CD14-positive monocyte (primary cell): ENCODE data around the gene CCNK. TPM values are rescaled to one million over a fixed set of nuclear protein-coding genes. Genes with fewer than 3 reads are reported as not detected.

ENCODE experiments used
- DNase-seq, 3 donors: peaks; one replicate each; pipeline ENCODE4 v3.0.0-alpha.2; 2011 to 2022
- H2AFZ ChIP-seq: 2 replicates; pipeline ENCODE4 v1.6.0; 2012; ENCODE audit warnings: mild to moderate bottlenecking, low read depth, low read length, inconsistent platforms; ENCODE audit not compliant: insufficient read depth, poor library complexity, severe bottlenecking
- H3K27ac ChIP-seq, 2 donors: 1 replicate in 1 of 2; 2 replicates in 1 of 2; pipeline ENCODE4 v1.5.1; 2012 to 2013; ENCODE audit warnings: low read length in 2 of 2, control low read depth in 1 of 2, inconsistent platforms in 1 of 2, low read depth in 1 of 2, mild to moderate bottlenecking in 1 of 2
- H3K27me3 ChIP-seq, 2 donors: one replicate each; pipeline versions ENCODE4 v1.6.0 to v1.6.1; 2011 to 2013; ENCODE audit warnings: low read length in 2 of 2; ENCODE audit not compliant: control insufficient read depth in 2 of 2, insufficient read depth in 2 of 2
- H3K36me3 ChIP-seq, 2 donors: replicated peaks in 1 of 2; 1 replicate in 1 of 2; 2 replicates in 1 of 2; pipeline versions ENCODE4 v1.5.1 to v1.6.1; 2012 to 2013; ENCODE audit warnings: low read length in 2 of 2, control low read depth in 1 of 2, inconsistent platforms in 1 of 2, mild to moderate bottlenecking in 1 of 2; ENCODE audit not compliant: insufficient read depth in 2 of 2, control insufficient read depth in 1 of 2
- H3K4me1 ChIP-seq, 2 donors: 1 replicate in 1 of 2; 2 replicates in 1 of 2; pipeline versions ENCODE4 v1.5.1 to v1.6.1; 2012 to 2013; ENCODE audit warnings: low read length in 2 of 2, control low read depth in 1 of 2, inconsistent platforms in 1 of 2, mild to moderate bottlenecking in 1 of 2, moderate library complexity in 1 of 2; ENCODE audit not compliant: insufficient read depth in 2 of 2, control insufficient read depth in 1 of 2
- H3K4me2 ChIP-seq: replicated peaks from 2 replicates; pipeline ENCODE3; 2012; ENCODE audit warnings: low read length, moderate library complexity, mild to moderate bottlenecking; ENCODE audit not compliant: poor library complexity, severe bottlenecking; ENCODE audit errors: extremely low read depth
- H3K4me3 ChIP-seq, 3 experiments: fragments of 200-600 bp in 1 of 3; sonication (generic) in 1 of 3; replicated peaks in 1 of 3; 1 replicate in 2 of 3; 2 replicates in 1 of 3; pipeline ENCODE4 v1.5.1; 2011 to 2013; ENCODE audit warnings: low read length in 3 of 3, mild to moderate bottlenecking in 3 of 3, control low read depth in 2 of 3, low read depth in 2 of 3, inconsistent platforms in 1 of 3, moderate library complexity in 1 of 3
- H3K79me2 ChIP-seq: 2 replicates; pipeline ENCODE4 v1.6.0; 2012; ENCODE audit warnings: mild to moderate bottlenecking, control low read depth, inconsistent platforms, low read length, moderate library complexity; ENCODE audit not compliant: insufficient read depth
- H3K9ac ChIP-seq: 2 replicates; pipeline ENCODE4 v1.6.0; 2017; ENCODE audit warnings: low read length, mild to moderate bottlenecking; ENCODE audit not compliant: insufficient read depth, poor library complexity, severe bottlenecking
- H3K9me3 ChIP-seq, 2 donors: replicated peaks in 1 of 2; 1 replicate in 1 of 2; 2 replicates in 1 of 2; pipeline versions ENCODE4 v1.5.1 to v1.6.1; 2012 to 2013; ENCODE audit warnings: low read length in 2 of 2, control low read depth in 1 of 2; ENCODE audit not compliant: control insufficient read depth in 1 of 2, insufficient read depth in 1 of 2
- H4K20me1 ChIP-seq: 2 replicates; pipeline ENCODE4 v1.6.0; 2012; ENCODE audit warnings: mild to moderate bottlenecking, low read length, control low read depth, moderate library complexity; ENCODE audit not compliant: insufficient read depth
- H3K27ac Mint-ChIP-seq, 7 donors: one replicate each; pipeline ENCODE4 v1.8.0; 2020; ENCODE audit warnings: mild to moderate bottlenecking in 7 of 7, mixed read lengths in 7 of 7, moderate library complexity in 6 of 7, inconsistent platforms in 2 of 7
- H3K27me3 Mint-ChIP-seq, 3 donors: one replicate each; pipeline ENCODE4 v1.8.0; 2021 to 2022; ENCODE audit warnings: low read depth in 3 of 3, mild to moderate bottlenecking in 3 of 3, mixed read lengths in 3 of 3, moderate library complexity in 3 of 3, inconsistent platforms in 1 of 3
- H3K36me3 Mint-ChIP-seq, 2 donors: one replicate each; pipeline ENCODE4 v1.8.0; 2020; ENCODE audit warnings: mixed read lengths in 2 of 2, inconsistent platforms in 1 of 2, mild to moderate bottlenecking in 1 of 2
- H3K4me1 Mint-ChIP-seq: one replicate; pipeline ENCODE4 v1.8.0; 2020; ENCODE audit warnings: mild to moderate bottlenecking, mixed read lengths
- H3K4me3 Mint-ChIP-seq, 2 donors: one replicate each; pipeline ENCODE4 v1.8.0; 2020; ENCODE audit warnings: mild to moderate bottlenecking in 2 of 2, mixed read lengths in 2 of 2, moderate library complexity in 1 of 2
- H3K9me3 Mint-ChIP-seq, 7 donors: one replicate each; pipeline ENCODE4 v1.8.0; 2020 to 2022; ENCODE audit warnings: mixed read lengths in 7 of 7, mild to moderate bottlenecking in 6 of 7, moderate library complexity in 6 of 7, inconsistent platforms in 2 of 7
- CTCF ChIP-seq: fragments of 200-600 bp; IDR thresholded peaks from one replicate; pipeline ENCODE4 v1.8.0; 2022; ENCODE audit warnings: antibody characterized with exemption, mild to moderate bottlenecking
- whole genome bisulfite sequencing: methylation state at CpG from one replicate; pipeline ENCODE4 v1.1.5; 2013; ENCODE audit warnings: missing lambda C conversion rate; ENCODE audit not compliant: insufficient coverage; 5-methylcytosine and 5-hydroxymethylcytosine counted together
- intact Hi-C, 2 donors: fragments of 100-400 bp; cut with micrococcal nuclease; formaldehyde crosslinking; loops; one replicate each; pipeline versions ENCODE4 v1.15.0 to v1.15.1; 2023
- polyA plus RNA-seq, 3 donors: library from polyadenylated mRNA; depleted of rRNA in 1 of 3; unstranded in 2 of 3; stranded (reverse) in 1 of 3; fragments of 300-500 nt in 2 of 3; fragments of >200 nt in 1 of 3; fragmentation: Illumina TruSeq in 2 of 3; gene quantifications; 1 replicate in 2 of 3; 2 replicates in 1 of 3; pipeline ENCODE4 v1.2.3, GENCODE V29; 2012 to 2021

Gene CCNK
- polyA plus RNA-seq, 3 donors, result 7.7 to 21.5 (median 14.7) TPM

DNA sequence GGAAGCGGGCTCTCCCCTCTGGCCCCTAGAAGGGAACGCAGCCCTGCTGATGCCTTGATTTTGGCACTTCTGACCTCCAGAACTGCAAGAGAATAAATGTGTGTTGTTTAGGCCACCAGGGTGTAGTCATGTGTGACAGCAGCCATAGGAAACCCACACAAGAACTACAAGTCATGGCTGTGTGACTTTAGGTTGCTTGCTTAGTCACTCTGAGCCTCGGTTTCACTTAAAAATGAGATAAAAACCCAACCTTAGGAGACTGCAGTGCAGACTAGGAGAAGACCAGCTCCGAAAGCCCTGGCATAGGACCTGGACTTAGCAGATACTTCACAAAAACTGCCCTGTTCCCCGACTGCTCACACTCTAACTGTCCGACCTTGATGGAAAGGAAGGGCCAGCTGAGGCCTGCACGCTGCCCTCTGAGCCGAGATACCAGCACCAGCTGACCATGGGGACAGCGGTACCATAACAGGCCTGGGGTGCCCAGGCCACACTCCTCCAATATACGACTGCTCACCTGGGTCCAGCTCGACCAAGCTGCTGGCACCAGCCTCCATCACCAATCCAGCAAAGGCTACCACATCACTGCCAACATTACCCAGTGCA lies 69.3 kb downstream of the CCNK start:
- no peaks in the 10 kb centered on the region for H3K9me3 ChIP-seq
- H3K79me2 ChIP-seq, result no peaks in the 10 kb centered on the region
- no peaks in the 10 kb centered on the region for H3K27me3 ChIP-seq
- H2AFZ ChIP-seq, result no peak overlapping the region
- Mint-ChIP-seq H3K4me1 (no peaks in the 10 kb centered on the region), H3K4me3 (no peak overlapping the region), H3K27ac (no peak overlapping the region), H3K27me3 (peaks cover 2 to 3% (median 3%) of the 10 kb centered on the region in 3 donors), H3K36me3 (no peaks in the 10 kb centered on the region), H3K9me3 (peaks cover 0 to 2% (median 0%) of the 10 kb centered on the region in 7 donors)
- no peak overlapping the region for H3K4me3 ChIP-seq
- H3K27ac ChIP-seq, result no peak overlapping the region
- DNase-seq, result no peak
- H3K4me2 ChIP-seq, result no peak overlapping the region
- H4K20me1 ChIP-seq, result no peaks in the 10 kb centered on the region
- WGBS, result 93% methylated on average over 9 of the region's 11 CpGs
- H3K4me1 ChIP-seq, result no peaks in the 10 kb centered on the region
- intact Hi-C loops, result no loop called here
- no peak overlapping the region for H3K9ac ChIP-seq
- no peak for TF ChIP-seq CTCF
- H3K36me3 ChIP-seq, result no peaks in the 10 kb centered on the region

GRCh38 chr14:99551034-99551922 lies 70.1 kb downstream of the CCNK start:
- Histone ChIP-seq H3K27ac (no peak overlapping the region), H3K4me2 (no peak overlapping the region), H2AFZ (no peak overlapping the region), H3K9ac (no peak overlapping the region), H3K79me2 (no peaks in the 10 kb centered on the region), H3K27me3 (no peaks in the 10 kb centered on the region), H3K36me3 (no peaks in the 10 kb centered on the region), H3K4me1 (no peaks in the 10 kb centered on the region), H3K9me3 (no peaks in the 10 kb centered on the region), H3K4me3 (no peak overlapping the region), H4K20me1 (no peaks in the 10 kb centered on the region)
- Mint-ChIP-seq H3K4me1 (no peaks in the 10 kb centered on the region), H3K36me3 (no peaks in the 10 kb centered on the region), H3K27ac (peak overlapping the region in 1 of 7 donors; percentile 23), H3K27me3 (peaks cover 2 to 3% (median 3%) of the 10 kb centered on the region in 3 donors), H3K9me3 (peaks cover 0 to 2% (median 0%) of the 10 kb centered on the region in 7 donors), H3K4me3 (no peak overlapping the region)
- TF ChIP-seq CTCF, result no peak
- intact Hi-C loops, result no loop called here
- 98% methylated on average over 9 of the region's 11 CpGs for WGBS
- DNase-seq, result no peak
